SK-N-SH (cell line): ENCODE results near the gene GATB. TPM values are rescaled to one million over a fixed set of nuclear protein-coding genes. Genes with fewer than 3 reads are reported as not detected.

Experiments
- CTCF ChIA-PET: fragments of 300-600, 350-600 bp; formaldehyde crosslinking; extraction: SDS; loops from one replicate; lab custom pipeline; 2021; lab: Yijun Ruan, JAX
- POLR2A ChIA-PET: fragments of 350-600 bp; sonication (Branson Sonifier 250); formaldehyde crosslinking; extraction: SDS; loops from one replicate; lab custom pipeline; 2020; ENCODE audit warnings: antibody characterized with exemption, inconsistent platforms; lab: Yijun Ruan, JAX
- DNase-seq: peaks from one replicate; pipeline ENCODE4 v3.0.0; 2012
- H2AFZ ChIP-seq: fragments of 200-600 bp; sonication (generic); 2 replicates; pipeline ENCODE4 v1.8.1; 2016; ENCODE audit warnings: antibody characterized with exemption, mild to moderate bottlenecking, low read depth
- H3F3A ChIP-seq: fragments of 200-600 bp; sonication (generic); replicated peaks from 2 replicates; pipeline ENCODE3; 2016; ENCODE audit warnings: antibody characterized with exemption, mild to moderate bottlenecking; ENCODE audit not compliant: insufficient read depth
- H3K27ac ChIP-seq, 2 experiments: fragments of 200-500 bp in 1 of 2; fragments of 200-600 bp in 1 of 2; sonication (Bioruptor generic) in 1 of 2; sonication (generic), shearing (Covaris generic) in 1 of 2; 2 replicates each; pipeline versions ENCODE4 v1.5.1 to v1.6.1; 2014 to 2016; ENCODE audit warnings: low read depth in 2 of 2, inconsistent platforms in 1 of 2, low read length in 1 of 2, mild to moderate bottlenecking in 1 of 2, mixed read lengths in 1 of 2
- H3K27me3 ChIP-seq: fragments of 200-600 bp; sonication (generic), shearing (Covaris generic); 2 replicates; pipeline ENCODE4 v1.6.1; 2016; ENCODE audit warnings: mixed run types; ENCODE audit not compliant: insufficient read depth
- H3K36me3 ChIP-seq, 2 experiments: fragments of 200-500 bp in 1 of 2; fragments of 200-600 bp in 1 of 2; sonication (Bioruptor generic) in 1 of 2; sonication (generic) in 1 of 2; replicated peaks in 1 of 2; 2 replicates each; pipeline versions ENCODE3 to v1.5.1; 2014 to 2016; ENCODE audit warnings: low read length in 1 of 2, mild to moderate bottlenecking in 1 of 2; ENCODE audit not compliant: insufficient read depth in 2 of 2, control insufficient read depth in 1 of 2
- H3K4me1 ChIP-seq, 2 experiments: fragments of 200-500 bp in 1 of 2; fragments of 200-600 bp in 1 of 2; sonication (Bioruptor generic) in 1 of 2; sonication (generic), shearing (Covaris generic) in 1 of 2; 2 replicates each; pipeline versions ENCODE4 v1.5.1 to v1.6.1; 2014 to 2016; ENCODE audit warnings: low read depth in 1 of 2, low read length in 1 of 2, mixed run types in 1 of 2; ENCODE audit not compliant: insufficient read depth in 2 of 2, control insufficient read depth in 1 of 2
- H3K4me2 ChIP-seq: fragments of 200-600 bp; sonication (generic), shearing (Covaris generic); 2 replicates; pipeline ENCODE4 v1.6.1; 2017; ENCODE audit warnings: mixed run types
- H3K4me3 ChIP-seq, 2 experiments: fragments of 200-500 bp in 1 of 2; fragments of 200-600 bp in 1 of 2; sonication (Bioruptor generic) in 1 of 2; sonication (generic), shearing (Covaris generic) in 1 of 2; 2 replicates each; pipeline versions ENCODE4 v1.5.1 to v1.8.1; 2014 to 2016; ENCODE audit warnings: low read depth in 2 of 2, inconsistent platforms in 1 of 2, low read length in 1 of 2, mild to moderate bottlenecking in 1 of 2, mixed read lengths in 1 of 2, moderate library complexity in 1 of 2
- H3K79me2 ChIP-seq: fragments of 200-600 bp; sonication (generic); 2 replicates; pipeline ENCODE4 v1.8.1; 2017; ENCODE audit warnings: mild to moderate bottlenecking; ENCODE audit not compliant: insufficient read depth
- H3K9ac ChIP-seq: fragments of 200-600 bp; sonication (generic); 2 replicates; pipeline ENCODE4 v1.6.1; 2017; ENCODE audit warnings: mixed run types
- H3K9me2 ChIP-seq: fragments of 200-600 bp; sonication (generic); 2 replicates; pipeline ENCODE4 v1.6.1; 2017; ENCODE audit warnings: mixed run types
- H3K9me3 ChIP-seq: fragments of 200-600 bp; sonication (generic); 2 replicates; pipeline ENCODE4 v1.6.1; 2017; ENCODE audit warnings: mixed run types, mild to moderate bottlenecking, moderate library complexity
- H4K20me1 ChIP-seq: fragments of 200-600 bp; sonication (generic); 2 replicates; pipeline ENCODE4 v1.6.1; 2017; ENCODE audit warnings: mild to moderate bottlenecking, mixed run types; ENCODE audit not compliant: insufficient read depth
- CHD2 ChIP-seq: fragments of 150-350 bp; IDR thresholded peaks from 2 replicates; pipeline ENCODE4 v1.6.1; 2018; ENCODE audit warnings: low read length; ENCODE audit not compliant: partially characterized antibody
- CTCF ChIP-seq: fragments of 200-600 bp; sonication (generic); IDR thresholded peaks from 2 replicates; pipeline ENCODE4 v1.6.1; 2017; ENCODE audit warnings: antibody characterized with exemption, mild to moderate bottlenecking, moderate library complexity
- EP300 ChIP-seq, 2 experiments: IDR thresholded peaks; 2 replicates each; pipeline versions ENCODE4 v1.4.0 to v1.6.1; 2012; ENCODE audit warnings: borderline replicate concordance in 1 of 2, low read depth in 1 of 2, low read length in 1 of 2
- FOSL2 ChIP-seq: IDR thresholded peaks from 2 replicates; pipeline ENCODE4 v1.4.0; 2012; ENCODE audit warnings: low read depth, mild to moderate bottlenecking, moderate library complexity, borderline replicate concordance
- FOXM1 ChIP-seq: IDR thresholded peaks from 2 replicates; pipeline ENCODE4 v1.4.0; 2012; ENCODE audit warnings: low read depth, mild to moderate bottlenecking
- GATA2 ChIP-seq: sonication (generic); formaldehyde crosslinking; IDR thresholded peaks from 2 replicates; pipeline ENCODE4 v1.5.0; 2020; ENCODE audit warnings: mild to moderate bottlenecking, missing genetic modification reagents
- IRF3 ChIP-seq: fragments of 150-350 bp; IDR thresholded peaks from 2 replicates; pipeline ENCODE4 v1.6.1; 2016; ENCODE audit warnings: mild to moderate bottlenecking, low read depth, low read length
- MXI1 ChIP-seq: IDR thresholded peaks from 2 replicates; pipeline ENCODE4 v1.6.1; 2012; ENCODE audit warnings: mild to moderate bottlenecking, low read depth, low read length, improper control_type of control experiment
- RAD21 ChIP-seq: IDR thresholded peaks from 2 replicates; pipeline ENCODE4 v1.6.1; 2012; ENCODE audit warnings: mild to moderate bottlenecking, low read length
- RXRA ChIP-seq: IDR thresholded peaks from 2 replicates; pipeline ENCODE4 v1.4.0; 2012; ENCODE audit warnings: low read depth, mild to moderate bottlenecking, borderline replicate concordance
- SMC3 ChIP-seq: IDR thresholded peaks from 2 replicates; pipeline ENCODE4 v1.6.1; 2012; ENCODE audit warnings: low read depth, low read length, improper control_type of control experiment
- TAF1 ChIP-seq: IDR thresholded peaks from 2 replicates; pipeline ENCODE4 v1.6.1; 2012; ENCODE audit warnings: low read depth, mild to moderate bottlenecking, low read length, moderate library complexity, borderline replicate concordance
- TCF12 ChIP-seq: IDR thresholded peaks from 2 replicates; pipeline ENCODE4 v1.4.0; 2012
- TEAD4 ChIP-seq: IDR thresholded peaks from 2 replicates; pipeline ENCODE4 v1.4.0; 2012; ENCODE audit warnings: mild to moderate bottlenecking, borderline replicate concordance; ENCODE audit not compliant: insufficient read depth
- USF2 ChIP-seq: fragments of 150-350 bp; IDR thresholded peaks from 2 replicates; pipeline ENCODE4 v1.6.1; 2017; ENCODE audit warnings: antibody characterized with exemption, low read length, low read depth, borderline replicate concordance
- YY1 ChIP-seq: IDR thresholded peaks from 2 replicates; pipeline ENCODE4 v1.4.0; 2012; ENCODE audit warnings: low read depth, mild to moderate bottlenecking
- WGBS: methylation state at CpG from one replicate; pipeline ENCODE4 v1.1.6; 2017; ENCODE audit warnings: low lambda C conversion rate; 5-methylcytosine and 5-hydroxymethylcytosine counted together
- polyA plus RNA-seq, 3 experiments: library from polyadenylated mRNA; depleted of rRNA; stranded (reverse); fragments of >200 nt; gene quantifications; 2 replicates each; pipeline ENCODE4 v1.2.3, GENCODE V29; 2012

GATB gene
- polyA plus RNA-seq, 1 of the 3 experiments (the other 2 are of a cell fraction) = 28.1 TPM

- POLR2A ChIA-PET = no interaction called here
- H3K27ac ChIP-seq = no peak overlapping the region
Measured at GRCh38 chr4:151661873-151662272, 98.9 kb downstream of the GATB start.

More at GRCh38 chr4:151661873-151662272, 98.9 kb downstream of the GATB start:
- Histone ChIP-seq H3K4me3 (no peak overlapping the region), H3F3A (peaks cover 5% of the 10 kb centered on the region), H3K4me2 (no peak overlapping the region), H3K9me3 (no peaks in the 10 kb centered on the region), H3K36me3 (peaks cover 0 to 6% of the 10 kb centered on the region in 2 experiments), H4K20me1 (no peaks in the 10 kb centered on the region), H3K9ac (no peak overlapping the region), H3K79me2 (no peaks in the 10 kb centered on the region), H3K4me1 (no peaks in the 10 kb centered on the region; a peak in 2 of 4 replicates), H3K27me3 (no peaks in the 10 kb centered on the region), H3K9me2 (no peaks in the 10 kb centered on the region), H2AFZ (no peak overlapping the region)
- WGBS = 90% methylated on average over 7 of the region's 7 CpGs
- CTCF ChIA-PET = interaction anchor here (1.6 kb wide), 1 partner anchor 17 kb away, joined by 5 read pairs; no protein-coding TSS in a partner anchor
- no peak for DNase-seq
- TF ChIP-seq EP300 (IDR thresholded peaks at IDR 0.05; ENCODE audit: borderline replicate concordance in 1 of 2, low read depth in 1 of 2, low read length in 1 of 2) (no peak), TCF12 (no peak), CTCF (no peak), TEAD4 (no peak), USF2 (no peak), FOSL2 (no peak), MXI1 (no peak), FOXM1 (no peak), GATA2 (CRISPR knock-in tag) (no peak), RXRA (no peak), TAF1 (no peak), YY1 (no peak), RAD21 (no peak), CHD2 (no peak), SMC3 (no peak), IRF3 (no peak)
